ENCODE results near the gene MAGED4.
"Not testable (repeated sequence)": the region's sequence is repeated elsewhere in the genome, so short reads cannot be mapped to it uniquely, and the experiment has no call there.

MAGED4 gene, protein sequence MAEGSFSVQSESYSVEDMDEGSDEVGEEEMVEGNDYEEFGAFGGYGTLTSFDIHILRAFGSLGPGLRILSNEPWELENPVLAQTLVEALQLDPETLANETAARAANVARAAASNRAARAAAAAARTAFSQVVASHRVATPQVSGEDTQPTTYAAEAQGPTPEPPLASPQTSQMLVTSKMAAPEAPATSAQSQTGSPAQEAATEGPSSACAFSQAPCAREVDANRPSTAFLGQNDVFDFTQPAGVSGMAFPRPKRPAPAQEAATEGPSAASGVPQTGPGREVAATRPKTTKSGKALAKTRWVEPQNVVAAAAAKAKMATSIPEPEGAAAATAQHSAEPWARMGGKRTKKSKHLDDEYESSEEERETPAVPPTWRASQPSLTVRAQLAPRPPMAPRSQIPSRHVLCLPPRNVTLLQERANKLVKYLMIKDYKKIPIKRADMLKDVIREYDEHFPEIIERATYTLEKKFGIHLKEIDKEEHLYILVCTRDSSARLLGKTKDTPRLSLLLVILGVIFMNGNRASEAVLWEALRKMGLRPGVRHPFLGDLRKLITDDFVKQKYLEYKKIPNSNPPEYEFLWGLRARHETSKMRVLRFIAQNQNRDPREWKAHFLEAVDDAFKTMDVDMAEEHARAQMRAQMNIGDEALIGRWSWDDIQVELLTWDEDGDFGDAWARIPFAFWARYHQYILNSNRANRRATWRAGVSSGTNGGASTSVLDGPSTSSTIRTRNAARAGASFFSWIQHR

DNA sequence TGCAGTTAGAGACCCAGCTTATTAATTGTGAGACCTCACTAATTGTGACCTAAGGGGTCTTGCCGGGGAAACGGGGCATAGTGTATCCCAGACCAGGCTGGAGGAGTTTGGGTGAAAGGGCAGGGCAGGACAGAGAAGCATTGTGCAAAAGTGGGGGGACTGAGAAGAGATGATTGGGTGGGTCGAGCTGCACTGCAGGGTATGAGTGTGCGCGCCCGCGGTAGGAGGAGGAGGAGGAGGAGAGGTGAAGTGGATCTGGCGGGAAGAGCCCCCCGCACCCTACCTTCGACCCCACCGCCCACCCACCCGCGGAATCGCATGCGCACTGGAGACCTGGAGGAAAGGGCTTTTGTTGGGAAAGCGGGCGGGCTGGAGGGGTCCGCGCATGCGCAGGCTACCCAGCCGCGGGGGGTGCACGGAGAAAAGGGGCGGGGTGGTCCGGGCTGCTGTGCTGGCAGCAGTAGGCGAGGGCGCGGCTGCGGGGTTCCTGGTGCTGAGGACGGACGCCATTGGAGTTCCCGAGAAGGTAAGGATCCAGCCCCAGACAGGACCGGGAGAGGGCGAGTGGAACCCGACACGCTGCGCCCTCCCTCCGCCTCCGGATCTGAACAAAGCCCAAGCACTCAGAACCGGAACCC is at the start of gene MAGED4:
Gene MAGED4 (plus strand): TSS at position 449 of the 638 bp plus-strand sequence. CDS start 1,035 bp downstream, outside the sequence.
- DNase-seq: not testable (repeated sequence)

DNA sequence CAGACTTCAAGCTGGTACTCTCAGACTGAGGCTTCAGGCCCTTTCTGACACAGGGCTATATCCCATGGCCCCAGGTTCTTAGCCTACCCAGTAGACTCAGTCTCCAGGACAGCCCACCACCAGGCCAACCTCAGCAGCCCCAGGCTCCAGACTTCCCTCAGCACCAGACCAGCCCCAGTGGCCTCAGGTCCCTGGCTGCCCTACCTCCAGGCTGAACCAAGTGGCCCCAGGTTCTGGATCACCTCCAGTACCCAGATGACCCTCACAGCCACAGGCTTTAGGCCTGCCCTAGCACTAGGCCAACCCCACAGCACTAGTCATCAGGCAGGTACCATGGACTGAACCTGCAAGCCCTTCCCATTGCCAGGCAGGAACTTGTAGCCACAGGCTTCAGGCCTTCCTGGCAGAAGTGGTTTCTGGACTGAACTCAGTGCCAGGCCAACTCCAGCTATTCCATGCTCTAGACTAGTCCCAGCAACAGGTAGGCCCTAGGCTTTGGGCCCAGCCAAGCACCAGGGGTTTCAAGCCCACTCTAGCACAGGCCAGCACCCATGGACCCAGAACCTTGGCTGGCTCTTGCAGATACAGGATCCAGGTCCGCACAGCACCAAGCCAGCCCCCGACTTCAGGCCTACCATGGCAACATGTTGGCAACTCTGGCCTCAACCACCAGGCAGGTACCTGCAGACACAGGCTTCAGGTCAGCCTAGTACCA is 45.7 kb upstream of the MAGED4 start:
- no peak for DNase-seq

DNA sequence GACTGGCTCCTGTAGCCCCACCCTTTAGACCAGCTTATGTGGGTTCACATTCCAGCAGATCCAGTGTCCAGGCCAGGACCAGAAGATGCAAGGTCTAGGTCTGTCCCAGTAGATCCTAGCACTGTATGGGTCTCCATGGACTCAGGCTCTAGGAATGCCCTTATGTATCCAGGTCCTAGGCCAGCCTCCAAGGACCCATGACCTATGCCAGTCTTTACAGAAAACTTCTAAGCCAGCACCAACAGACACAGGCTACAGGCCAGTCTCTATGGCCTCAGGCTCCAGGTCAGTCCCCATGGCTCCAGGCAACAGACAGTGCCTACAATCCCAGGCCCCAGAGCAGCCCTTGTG is 45.2 kb upstream of the MAGED4 start:
- DNase-seq: no peak

DNA sequence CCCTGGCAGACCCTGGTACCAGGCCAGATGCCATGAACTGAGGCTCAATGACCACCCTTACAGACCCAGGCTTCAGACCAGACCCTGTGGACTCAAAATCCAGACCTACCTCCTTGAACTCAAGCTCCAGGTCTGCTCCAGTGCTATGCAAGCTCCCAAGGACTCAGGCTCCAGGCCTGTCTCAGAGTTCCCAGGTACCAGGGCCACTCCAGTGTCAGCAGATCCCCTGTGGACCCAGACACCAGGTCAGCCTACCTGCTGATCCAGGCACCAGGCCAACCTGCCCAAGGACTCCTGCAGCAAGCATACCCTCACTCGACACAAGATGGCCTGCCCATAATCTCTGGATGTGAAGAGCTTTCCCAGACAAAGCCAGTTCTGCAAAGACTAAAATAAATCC is 44.7 kb upstream of the MAGED4 start:
- no peak for DNase-seq

DNA sequence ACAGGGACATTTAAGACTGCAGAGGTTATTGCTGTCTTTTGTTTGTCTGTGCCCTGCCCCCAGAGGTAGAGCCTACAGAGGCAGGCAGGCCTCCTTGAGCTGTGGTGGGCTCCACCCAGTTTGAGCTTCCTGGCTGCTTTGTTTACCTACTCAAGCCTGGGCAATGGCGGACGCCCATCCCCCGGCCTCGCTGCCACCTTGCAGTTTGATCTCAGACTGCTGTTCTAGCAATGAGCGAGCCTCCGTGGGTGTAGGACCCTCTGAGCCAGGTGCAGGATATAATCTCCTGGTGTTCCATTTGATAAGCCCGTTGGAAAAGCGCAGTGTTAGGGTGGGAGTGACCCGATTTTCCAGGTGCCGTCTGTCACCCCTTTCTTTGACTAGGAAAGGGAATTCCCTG is 34.0 kb upstream of the MAGED4 start:
- not testable (repeated sequence) for DNase-seq

DNA sequence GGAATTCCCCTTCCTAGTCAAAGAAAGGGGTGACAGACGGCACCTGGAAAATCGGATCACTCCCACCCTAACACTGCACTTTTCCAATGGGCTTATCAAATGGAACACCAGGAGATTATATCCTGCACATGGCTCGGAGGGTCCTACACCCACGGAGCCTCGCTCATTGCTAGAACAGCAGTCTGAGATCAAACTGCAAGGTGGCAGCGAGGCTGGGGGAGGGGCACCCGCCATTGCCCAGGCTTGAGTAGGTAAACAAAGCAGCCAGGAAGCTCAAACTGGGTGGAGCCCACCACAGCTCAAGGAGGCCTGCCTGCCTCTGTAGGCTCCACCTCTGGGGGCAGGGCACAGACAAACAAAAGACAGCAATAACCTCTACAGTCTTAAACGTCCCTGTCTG is 24.5 kb upstream of the MAGED4 start:
- not testable (repeated sequence) for DNase-seq

DNA sequence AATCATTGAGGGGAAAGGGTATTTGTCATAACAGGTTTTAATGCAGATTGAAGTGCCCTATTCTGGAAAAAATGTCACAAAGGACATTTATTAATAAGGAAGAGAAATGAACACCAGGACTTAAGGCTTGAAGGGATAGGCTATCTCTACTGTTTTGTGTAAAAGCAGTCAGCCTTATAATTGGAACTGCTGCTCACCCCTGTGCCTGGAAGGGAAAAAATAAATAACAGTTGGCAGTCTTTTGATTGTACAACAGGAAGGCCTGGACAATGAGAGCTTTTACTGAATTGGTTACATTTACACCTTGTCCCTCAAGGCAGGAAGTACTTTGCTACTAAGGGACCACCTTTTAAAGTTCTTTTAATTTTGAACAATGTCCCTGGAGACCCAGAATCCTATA is 17.8 kb upstream of the MAGED4 start:
- DNase-seq: no peak

DNA sequence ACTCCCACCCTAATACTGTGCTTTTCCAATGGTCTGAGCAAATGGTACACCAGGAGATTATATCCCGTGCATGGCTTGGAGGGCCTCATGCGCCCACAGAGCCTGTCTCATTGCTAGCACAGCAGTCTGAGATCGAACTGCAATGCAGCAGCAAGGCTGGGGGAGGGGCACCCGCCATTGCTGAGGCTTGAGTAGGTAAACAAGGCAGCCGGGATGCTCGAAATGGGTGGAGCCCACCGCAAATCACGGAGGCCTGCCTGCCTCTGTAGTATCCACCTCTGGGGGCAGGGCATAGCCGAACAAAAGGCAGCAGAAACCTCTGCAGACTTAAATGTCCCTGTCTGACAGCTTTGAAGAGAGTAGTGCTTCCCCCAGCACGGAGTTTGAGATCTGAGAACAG is 13.6 kb upstream of the MAGED4 start:
- not testable (repeated sequence) for DNase-seq

DNA sequence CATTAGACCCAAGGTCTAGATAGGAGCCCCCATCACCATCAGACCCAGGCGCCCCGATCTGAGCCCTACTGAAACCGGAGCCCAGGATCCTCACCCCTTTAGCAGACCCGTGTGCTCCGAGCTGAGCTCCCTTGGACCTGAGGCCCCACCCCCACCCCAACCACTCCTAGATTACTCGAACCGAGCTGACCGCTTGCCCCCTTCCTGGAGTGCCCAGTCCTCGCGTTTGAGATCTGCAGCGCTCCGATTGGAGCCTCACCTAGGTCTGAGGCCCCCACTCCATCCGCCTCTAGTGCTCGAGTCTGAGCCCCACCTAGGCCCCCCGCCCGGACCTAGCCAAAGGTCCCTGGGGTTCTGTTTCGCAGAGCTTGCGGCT is 378 bp downstream of the MAGED4 start:
- DNase-seq: not testable (repeated sequence)

DNA sequence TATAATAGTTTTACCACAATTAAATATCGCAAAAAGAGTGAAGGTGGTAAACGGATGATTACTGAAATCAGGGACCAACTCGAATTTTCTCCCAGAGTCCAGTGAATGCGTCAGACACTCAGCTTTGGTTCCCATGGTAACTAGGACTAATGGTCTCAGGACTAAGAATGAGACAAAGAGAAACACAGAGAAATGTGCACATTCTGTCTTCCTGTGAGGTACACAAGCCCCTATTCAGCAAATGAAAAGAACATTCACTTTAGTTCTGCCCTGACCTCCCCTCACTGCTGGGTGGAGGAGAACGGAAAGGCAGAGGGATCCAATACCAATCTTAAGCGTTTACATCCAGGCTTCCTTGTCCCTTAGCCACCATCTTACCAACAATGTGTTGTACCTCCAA is 26.7 kb downstream of the MAGED4 start:
- DNase-seq: not testable (repeated sequence)

DNA sequence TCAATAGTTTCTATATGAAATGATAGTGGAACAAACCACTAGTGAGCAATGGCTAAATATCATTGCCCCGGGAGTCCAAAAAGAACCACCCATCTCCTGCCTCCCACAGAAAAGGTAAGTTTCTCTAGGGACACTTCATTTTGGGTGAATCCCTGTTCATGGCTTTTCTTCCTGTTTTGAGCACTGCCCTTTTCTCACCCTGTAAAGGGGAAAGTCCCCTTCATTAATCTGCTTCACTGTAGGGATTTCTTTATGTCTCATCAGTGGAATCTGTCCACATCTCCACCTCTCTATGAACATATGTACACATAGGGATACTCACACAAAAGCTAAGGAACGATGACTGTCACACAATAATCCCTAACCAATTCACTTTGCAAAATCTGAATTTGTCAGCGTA is 28.6 kb downstream of the MAGED4 start:
- no peak for DNase-seq

DNA sequence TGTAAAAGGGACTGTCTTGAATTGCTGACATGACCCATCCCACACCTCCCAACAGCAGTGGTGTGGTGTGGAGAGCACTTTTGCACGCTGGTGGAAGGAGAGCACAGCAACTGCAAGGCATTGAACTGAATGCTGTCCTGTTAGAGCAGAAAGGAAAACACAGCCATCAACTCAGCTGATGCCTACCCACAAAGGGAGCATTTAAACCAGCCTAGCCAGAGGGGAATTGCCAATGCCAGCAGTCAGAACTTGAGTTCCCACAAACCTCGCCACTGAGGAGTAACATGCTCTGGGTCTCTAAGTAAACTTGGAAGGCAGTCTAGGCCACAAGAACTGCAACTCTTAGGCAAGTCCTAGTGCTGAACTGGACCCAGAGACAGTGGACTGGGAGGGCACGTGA is 31.9 kb downstream of the MAGED4 start:
- no peak for DNase-seq

DNA sequence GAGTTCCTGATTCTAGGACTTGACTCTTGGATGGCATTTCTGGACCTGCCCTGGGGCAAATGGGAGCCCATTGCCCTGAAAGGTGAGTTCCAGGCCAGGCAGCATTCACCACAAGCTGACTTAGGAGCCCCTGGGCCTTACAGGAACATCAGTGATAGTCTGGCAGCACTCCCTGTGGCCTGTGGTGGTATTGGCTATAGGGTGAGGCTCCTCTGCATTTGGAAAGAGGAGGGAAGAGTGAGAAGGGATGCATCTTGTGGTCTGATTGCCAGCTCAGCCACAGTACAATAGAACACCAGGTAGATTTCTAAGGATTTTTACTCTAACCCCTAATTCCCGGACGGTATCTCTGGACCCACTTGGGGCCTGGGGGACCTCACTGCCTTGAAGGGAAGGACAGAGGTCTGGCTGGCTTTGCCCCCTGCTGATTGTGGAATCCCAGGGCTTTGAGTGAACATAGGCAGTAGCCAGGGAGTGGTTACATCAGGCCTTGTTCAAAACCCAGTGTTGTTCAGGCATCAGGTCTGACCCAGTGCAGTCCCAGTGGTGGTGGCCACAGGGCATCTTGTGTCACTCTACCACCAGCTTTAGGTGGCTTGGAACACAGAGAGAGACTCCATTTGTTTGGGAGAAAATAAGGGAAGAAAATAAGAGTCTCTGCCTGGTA is 32.9 kb downstream of the MAGED4 start:
- no peak for DNase-seq

DNA sequence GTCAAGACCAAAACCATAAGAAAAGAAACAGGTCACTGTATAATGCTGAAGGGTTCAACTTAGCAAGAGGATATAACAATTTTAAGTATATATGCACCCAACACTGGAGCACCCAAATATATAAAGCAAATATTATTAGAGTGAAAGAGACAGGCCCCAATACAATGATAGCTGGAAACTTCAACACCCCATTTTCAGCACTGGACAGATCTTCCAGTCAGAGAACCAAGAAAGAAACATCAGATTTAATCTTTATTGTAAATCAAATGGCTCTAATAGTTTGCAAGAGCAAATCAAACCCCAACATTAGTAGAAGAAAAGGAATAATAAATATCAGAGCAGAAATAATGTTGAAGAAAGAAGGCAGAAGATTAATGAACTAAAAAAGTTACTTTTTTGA is 36.2 kb downstream of the MAGED4 start:
- no peak for DNase-seq
